Activated naive CD8-positive, alpha-beta T cell treated with anti-CD3 and anti-CD28 coated beads, Interleukin-2, amount 10 ng/mL, durations not matched to agents 7 days and 5 days (primary cell): ENCODE measurements around the gene SMPD1. TPM values are rescaled to one million over a fixed set of nuclear protein-coding genes. Genes with fewer than 3 reads are reported as not detected.

ENCODE experiments used
- ATAC-seq: fragments of 150-1000 bp; cut with Tn5 transposase; one replicate; pipeline ENCODE4 v1.10.0; 2021; ENCODE audit warnings: low read depth, moderate library complexity
- POLR2A ChIA-PET: fragments of 350-600 bp; sonication (Branson Sonifier 250); formaldehyde crosslinking; loops from one replicate; lab custom pipeline; 2021; ENCODE audit warnings: antibody characterized with exemption; lab: Charles Lee
- DNase-seq: peaks from one replicate; pipeline ENCODE4 v3.0.0; 2021
- H3K27ac Mint-ChIP-seq: one replicate; pipeline ENCODE4 v1.8.0; 2022; ENCODE audit warnings: mild to moderate bottlenecking, mixed read lengths
- H3K27me3 Mint-ChIP-seq: one replicate; pipeline ENCODE4 v1.8.0; 2022; ENCODE audit warnings: mild to moderate bottlenecking, moderate library complexity, mixed read lengths
- H3K36me3 Mint-ChIP-seq: one replicate; pipeline ENCODE4 v1.8.0; 2021; ENCODE audit warnings: mild to moderate bottlenecking, mixed read lengths
- H3K4me1 Mint-ChIP-seq: one replicate; pipeline ENCODE4 v1.8.0; 2021; ENCODE audit warnings: mixed read lengths
- H3K4me3 Mint-ChIP-seq: one replicate; pipeline ENCODE4 v1.8.0; 2022; ENCODE audit warnings: mild to moderate bottlenecking, moderate library complexity, mixed read lengths
- H3K9me3 Mint-ChIP-seq: one replicate; pipeline ENCODE4 v1.8.0; 2021; ENCODE audit warnings: mixed read lengths
- total RNA-seq, 2 experiments: library from RNA; stranded (reverse); gene quantifications; one replicate each; pipeline ENCODE4 v1.2.3, GENCODE V29; 2021

Gene SMPD1
- total RNA-seq, 2 experiments from 2014 or later, result 40.7 to 42.6 TPM

GRCh38 chr11:6405846-6406245, 15.6 kb downstream of the SMPD1 start:
- Mint-ChIP-seq H3K27ac (peak overlapping the region; percentile 22), H3K9me3 (no peaks in the 10 kb centered on the region), H3K4me1 (peaks cover 52% of the 10 kb centered on the region), H3K4me3 (no peak overlapping the region), H3K36me3 (peaks cover 31% of the 10 kb centered on the region), H3K27me3 (no peaks in the 10 kb centered on the region)
- ATAC-seq, result no peak
- no peak for DNase-seq
- POLR2A ChIA-PET, result interaction anchor here (7.3 kb wide), 1 partner anchor 11 kb away, joined by 116 read pairs; the partner anchor contains the start of gene APBB1

DNA sequence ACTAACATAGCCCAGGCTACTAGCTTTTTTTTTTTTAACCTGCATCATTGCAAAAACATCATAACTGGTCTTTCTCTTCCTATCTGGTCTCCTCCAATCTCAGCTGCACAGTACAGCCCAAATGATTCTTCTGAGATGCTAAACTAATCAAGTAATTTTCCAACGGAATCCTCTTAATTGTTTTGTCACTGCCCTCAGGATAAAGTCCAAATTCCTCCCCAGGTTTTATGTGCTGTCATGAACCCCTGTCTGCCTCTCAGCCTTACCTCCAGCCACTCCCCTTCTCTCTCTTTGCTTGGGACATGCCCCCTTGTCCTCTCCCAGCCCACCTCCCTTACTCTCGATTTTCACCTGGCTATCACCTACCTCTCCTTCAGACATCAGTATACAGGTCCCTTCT, 16.1 kb downstream of the SMPD1 start:
- no peaks in the 10 kb centered on the region for H3K27me3 Mint-ChIP-seq
- no peak for DNase-seq
- H3K36me3 Mint-ChIP-seq, result peaks cover 29% of the 10 kb centered on the region
- H3K27ac Mint-ChIP-seq, result peak overlapping the region; percentile 22
- H3K4me1 Mint-ChIP-seq, result peaks cover 49% of the 10 kb centered on the region
- ATAC-seq, result no peak
- no peak overlapping the region for H3K4me3 Mint-ChIP-seq
- POLR2A ChIA-PET, result interaction anchor here (7.3 kb wide), 1 partner anchor 11 kb away, joined by 116 read pairs; the partner anchor contains the start of gene APBB1
- no peaks in the 10 kb centered on the region for H3K9me3 Mint-ChIP-seq

- POLR2A ChIA-PET, result interaction anchor here (1.1 to 2.7 kb wide), 3 partner anchors 8 to 20 kb away, joined by 3 to 10 read pairs (median 6); partner anchors contain the start of gene SMPD1
- Mint-ChIP-seq H3K9me3 (no peaks in the 10 kb centered on the region), H3K4me1 (peaks cover 27% of the 10 kb centered on the region), H3K36me3 (peaks cover 28% of the 10 kb centered on the region), H3K27ac (no peak overlapping the region), H3K4me3 (no peak overlapping the region), H3K27me3 (no peaks in the 10 kb centered on the region)
- no peak for ATAC-seq
- no peak for DNase-seq
These were observed 20.6 kb downstream of the SMPD1 start for GRCh38 chr11:6410695-6411430.

- H3K27me3 Mint-ChIP-seq, result no peaks in the 10 kb centered on the region
- DNase-seq (no peak), ATAC-seq (no peak)
- peaks cover 21% of the 10 kb centered on the region for H3K4me1 Mint-ChIP-seq
- no peak overlapping the region for H3K27ac Mint-ChIP-seq
- H3K9me3 Mint-ChIP-seq, result no peaks in the 10 kb centered on the region
- H3K36me3 Mint-ChIP-seq, result peaks cover 26% of the 10 kb centered on the region
- H3K4me3 Mint-ChIP-seq, result no peak overlapping the region
- POLR2A ChIA-PET, result interaction anchor here (1.6 to 2.7 kb wide), 2 partner anchors 9 to 21 kb away, joined by 6 to 10 read pairs; partner anchors contain the start of gene SMPD1
These were observed 21.3 kb downstream of the SMPD1 start for GRCh38 chr11:6411594-6412031.

GRCh38 chr11:6413791-6414201, 23.5 kb downstream of the SMPD1 start:
- no peak for DNase-seq
- peaks cover 16% of the 10 kb centered on the region for H3K36me3 Mint-ChIP-seq

DNA sequence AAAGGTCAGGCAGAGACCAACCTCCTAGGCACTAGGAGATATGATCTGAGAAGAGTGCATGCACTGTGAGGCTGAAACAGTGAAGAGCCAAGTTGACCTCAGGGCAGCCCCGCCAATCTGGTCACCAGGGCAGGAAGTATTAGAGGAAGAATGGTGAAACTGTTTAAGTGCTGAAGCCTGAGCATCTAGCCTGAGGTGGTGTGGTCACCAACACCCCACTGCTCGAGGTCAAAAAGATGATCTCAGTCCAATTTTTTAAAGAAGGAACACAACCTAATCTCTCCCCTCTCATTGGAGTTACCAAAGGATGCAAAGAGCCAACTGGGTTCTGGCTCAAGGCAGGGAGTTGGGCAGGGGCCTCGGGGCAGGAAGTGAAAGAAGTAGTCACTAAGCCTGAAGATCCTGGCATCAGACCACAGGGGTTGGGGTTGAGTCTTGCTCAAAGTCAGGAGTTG, 24.6 kb downstream of the SMPD1 start:
- POLR2A ChIA-PET, result interaction anchor here (8.5 kb wide), 1 partner anchor 12 kb away, joined by 116 read pairs; no protein-coding TSS in a partner anchor
- Mint-ChIP-seq H3K4me1 (peaks cover 11% of the 10 kb centered on the region), H3K36me3 (peaks cover 8% of the 10 kb centered on the region), H3K4me3 (no peak overlapping the region), H3K27me3 (peaks cover 2% of the 10 kb centered on the region), H3K27ac (no peak overlapping the region), H3K9me3 (no peaks in the 10 kb centered on the region)
- DNase-seq, result no peak
- ATAC-seq, result peak; percentile 30

More at GRCh38 chr11:6413791-6414201, 23.5 kb downstream of the SMPD1 start:
- peak; percentile 71 for ATAC-seq
- POLR2A ChIA-PET, result interaction anchor here (1.3 to 8.5 kb wide), 2 partner anchors 11 to 23 kb away, joined by 6 to 116 read pairs; no protein-coding TSS in a partner anchor
- no peaks in the 10 kb centered on the region for H3K9me3 Mint-ChIP-seq
- H3K4me1 Mint-ChIP-seq, result peaks cover 10% of the 10 kb centered on the region
- no peak overlapping the region for H3K4me3 Mint-ChIP-seq
- no peak overlapping the region for H3K27ac Mint-ChIP-seq
- no peaks in the 10 kb centered on the region for H3K27me3 Mint-ChIP-seq

GRCh38 chr11:6415797-6416196, 25.5 kb downstream of the SMPD1 start:
- POLR2A ChIA-PET, result interaction anchor here (8.5 kb wide), 1 partner anchor 13 kb away, joined by 116 read pairs; no protein-coding TSS in a partner anchor
- no peak overlapping the region for H3K4me3 Mint-ChIP-seq
- peaks cover 5% of the 10 kb centered on the region for H3K36me3 Mint-ChIP-seq
- no peak overlapping the region for H3K27ac Mint-ChIP-seq
- DNase-seq (no peak), ATAC-seq (no peak)
- H3K9me3 Mint-ChIP-seq, result no peaks in the 10 kb centered on the region
- peaks cover 4% of the 10 kb centered on the region for H3K27me3 Mint-ChIP-seq
- H3K4me1 Mint-ChIP-seq, result peaks cover 14% of the 10 kb centered on the region

- no peak for DNase-seq
- Mint-ChIP-seq H3K36me3 (peaks cover 6% of the 10 kb centered on the region), H3K27ac (no peak overlapping the region), H3K9me3 (peaks cover 3% of the 10 kb centered on the region), H3K4me3 (no peak overlapping the region), H3K27me3 (peaks cover 21% of the 10 kb centered on the region), H3K4me1 (peaks cover 10% of the 10 kb centered on the region)
- POLR2A ChIA-PET, result interaction anchor here (3.5 to 8.5 kb wide), 2 partner anchors 15 to 28 kb away, joined by 29 to 116 read pairs; partner anchors contain the start of gene SMPD1
- ATAC-seq, result peak; percentile 6
These were observed 27.8 kb downstream of the SMPD1 start for GRCh38 chr11:6417907-6418556.

- POLR2A ChIA-PET, result interaction anchor here (0.9 to 8.5 kb wide), 8 partner anchors 15 to 63 kb away, joined by 3 to 116 read pairs (median 6); partner anchors contain the start of genes ARFIP2, SMPD1 and TIMM10B
- H3K36me3 Mint-ChIP-seq, result peaks cover 3% of the 10 kb centered on the region
- H3K27ac Mint-ChIP-seq, result no peak overlapping the region
- no peak overlapping the region for H3K4me3 Mint-ChIP-seq
- ATAC-seq, result no peak
- peaks cover 7% of the 10 kb centered on the region for H3K4me1 Mint-ChIP-seq
- peaks cover 3% of the 10 kb centered on the region for H3K9me3 Mint-ChIP-seq
- peaks cover 27% of the 10 kb centered on the region for H3K27me3 Mint-ChIP-seq
- DNase-seq, result peak; percentile 45
These were observed 28.3 kb downstream of the SMPD1 start for GRCh38 chr11:6418557-6419008.

DNA sequence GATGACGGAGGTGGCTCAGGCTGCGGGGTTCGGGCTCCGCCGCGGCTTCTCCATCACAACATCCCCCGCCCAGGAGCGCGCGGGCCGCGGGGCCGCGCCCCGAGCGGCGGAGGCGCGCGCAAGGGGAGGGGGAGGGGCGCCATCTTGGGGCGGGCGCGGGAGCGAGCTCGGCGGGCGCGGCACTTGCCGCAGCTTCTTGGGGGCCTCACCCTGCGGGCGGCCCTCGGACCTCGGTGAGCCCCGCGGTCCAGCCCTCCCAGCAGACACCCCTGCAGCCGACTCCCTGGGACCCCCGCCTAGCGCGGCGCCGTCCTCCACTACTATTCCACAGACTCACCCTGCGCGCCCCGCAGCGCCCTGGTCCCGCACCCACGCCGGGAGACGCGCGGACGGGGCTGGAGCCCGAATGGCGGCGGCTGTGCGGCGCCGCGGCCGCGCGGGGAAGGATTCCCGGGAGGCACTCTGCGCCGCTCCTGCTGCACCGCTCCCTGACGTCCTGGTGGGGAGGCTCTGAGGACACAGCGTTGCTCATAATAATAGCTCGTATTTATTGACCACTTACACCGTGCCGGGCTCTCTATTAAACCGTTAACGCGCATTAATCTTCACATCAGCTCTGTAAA, 28.8 kb downstream of the SMPD1 start, which contains the start of gene APBB1:
APBB1 (minus strand) TSS at position 86 of the 623 bp plus-strand sequence. CDS start 7,747 bp downstream, outside the sequence.
- Mint-ChIP-seq H3K27me3 (peaks cover 32% of the 10 kb centered on the region), H3K27ac (peak within 1 kb of the TSS; percentile 43), H3K4me1 (peaks cover 7% of the 10 kb centered on the region), H3K36me3 (peaks cover 3% of the 10 kb centered on the region), H3K4me3 (peak within 1 kb of the TSS; percentile 76), H3K9me3 (peaks cover 4% of the 10 kb centered on the region)
- ATAC-seq, result peak; percentile 64
- DNase-seq, result peak; percentile 87
- POLR2A ChIA-PET, result interaction anchor here (0.5 to 8.5 kb wide), 15 partner anchors 9 to 71 kb away, joined by 3 to 116 read pairs (median 3); partner anchors contain the start of genes ARFIP2, HPX, SMPD1 and TIMM10B

GRCh38 chr11:6420677-6421076, 30.4 kb downstream of the SMPD1 start:
- ATAC-seq (no peak), DNase-seq (no peak)
- Mint-ChIP-seq H3K4me3 (no peak overlapping the region), H3K36me3 (peaks cover 5% of the 10 kb centered on the region), H3K27ac (no peak overlapping the region), H3K9me3 (peaks cover 4% of the 10 kb centered on the region), H3K27me3 (peaks cover 44% of the 10 kb centered on the region), H3K4me1 (peaks cover 7% of the 10 kb centered on the region)
- POLR2A ChIA-PET, result interaction anchor here (8.5 kb wide), 1 partner anchor 18 kb away, joined by 116 read pairs; no protein-coding TSS in a partner anchor

GRCh38 chr11:6427516-6427915, 37.2 kb downstream of the SMPD1 start:
- POLR2A ChIA-PET, result interaction anchor here (0.9 to 1.7 kb wide), 2 partner anchors 16 to 17 kb away, joined by 3 to 4 read pairs; no protein-coding TSS in a partner anchor
- DNase-seq, result no peak
- Mint-ChIP-seq H3K4me1 (no peaks in the 10 kb centered on the region), H3K27me3 (peaks cover 31% of the 10 kb centered on the region), H3K4me3 (no peak overlapping the region), H3K36me3 (peaks cover 2% of the 10 kb centered on the region), H3K27ac (no peak overlapping the region), H3K9me3 (peaks cover 1% of the 10 kb centered on the region)
- no peak for ATAC-seq
